Occipital lobe (tissue), 2 donors: ENCODE measurements around the gene RASEF. TPM values are rescaled to one million over a fixed set of nuclear protein-coding genes. Genes with fewer than 3 reads are reported as not detected.

Source experiments
- DNase-seq: peaks from one replicate; lab custom pipeline; 2025; lab: John Stamatoyannopoulos, UW
- total RNA-seq: library from RNA; depleted of rRNA; stranded (reverse); fragments of >200 nt; gene quantifications from one replicate; pipeline ENCODE4 v1.2.3, GENCODE V29; 2014

The RASEF gene
- total RNA-seq, 1 donor from 2014 or later, result 0.31 TPM

DNA sequence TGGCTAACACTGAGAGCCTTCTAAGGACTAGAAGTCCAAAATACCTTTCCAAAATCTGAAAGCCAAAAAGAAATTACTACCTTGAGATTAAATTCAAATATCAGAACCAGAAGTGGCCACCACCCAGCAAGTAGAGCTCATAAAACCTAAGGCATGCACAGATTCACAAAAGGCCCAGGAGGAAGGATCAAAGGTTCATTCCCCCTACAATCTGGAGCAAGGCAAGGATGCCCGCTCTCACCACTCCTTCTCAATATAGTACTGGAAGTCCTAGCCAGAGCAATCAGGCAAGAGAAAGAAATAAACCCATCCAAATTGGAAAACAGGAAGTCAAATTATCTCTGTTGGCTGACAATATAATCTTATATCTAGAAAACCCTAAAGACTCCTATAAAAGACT is 6.0 kb downstream of the RASEF start:
- no peak for DNase-seq

DNA sequence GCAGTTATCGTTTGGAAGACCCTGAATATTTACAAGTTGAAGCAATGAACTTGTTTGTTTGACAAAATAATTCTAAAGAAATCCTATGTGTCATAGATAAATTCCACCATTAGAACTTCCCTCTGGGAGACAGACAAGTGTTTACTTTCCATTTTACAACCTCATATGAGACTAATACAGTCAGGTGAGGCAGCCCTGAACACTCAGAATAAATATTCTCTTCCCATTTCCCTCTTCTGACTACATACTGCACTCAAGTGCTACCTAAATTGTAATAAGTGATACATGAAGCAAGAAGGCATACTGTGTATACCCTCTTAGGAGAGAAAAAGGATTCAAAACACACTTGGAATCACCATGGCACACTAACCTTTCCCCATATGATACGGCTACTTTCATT is 6.8 kb downstream of the RASEF start:
- DNase-seq, result no peak

DNA sequence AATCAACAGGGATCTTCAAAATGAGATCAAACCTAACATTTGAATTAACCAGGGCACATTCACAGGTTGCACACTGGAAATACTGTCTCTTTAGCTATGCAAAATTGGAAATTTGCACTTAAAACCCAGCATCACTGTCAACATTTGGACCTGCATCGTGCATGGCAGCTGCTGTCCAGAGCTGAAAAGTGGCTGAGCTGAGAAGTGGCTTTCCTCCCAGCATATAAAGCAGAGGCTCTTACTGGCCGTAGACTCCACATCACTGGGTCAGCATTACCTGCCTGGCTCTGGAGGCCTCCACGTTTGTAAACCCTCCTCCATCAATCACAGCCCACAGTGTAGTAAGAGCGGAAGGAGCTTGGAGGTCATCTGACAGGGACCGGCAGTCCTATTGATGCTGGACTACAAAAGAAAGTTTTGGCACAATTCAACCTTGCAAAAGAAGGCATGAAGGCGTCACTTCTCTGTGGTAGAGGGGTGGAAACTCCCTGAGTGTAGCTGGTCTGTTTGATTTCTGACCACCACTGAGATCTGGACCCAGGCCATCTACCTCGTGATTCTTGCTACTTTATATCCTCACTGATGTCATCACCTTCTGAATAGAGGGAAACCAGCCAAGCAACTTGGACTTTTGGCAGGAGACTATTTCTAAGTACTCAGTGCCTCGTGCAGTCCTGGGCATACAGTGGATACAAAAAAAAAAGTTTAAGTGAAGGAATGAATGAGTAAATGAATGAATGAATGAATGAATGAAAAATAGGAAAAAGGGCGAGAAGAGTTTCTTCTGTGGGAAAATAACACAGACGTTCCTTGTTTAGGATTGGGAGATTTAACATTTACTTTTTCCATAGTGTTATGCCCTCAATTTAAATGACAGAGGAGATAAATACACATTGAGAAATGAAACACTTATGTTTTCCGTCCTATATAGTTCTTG is 14.8 kb downstream of the RASEF start:
- no peak for DNase-seq

DNA sequence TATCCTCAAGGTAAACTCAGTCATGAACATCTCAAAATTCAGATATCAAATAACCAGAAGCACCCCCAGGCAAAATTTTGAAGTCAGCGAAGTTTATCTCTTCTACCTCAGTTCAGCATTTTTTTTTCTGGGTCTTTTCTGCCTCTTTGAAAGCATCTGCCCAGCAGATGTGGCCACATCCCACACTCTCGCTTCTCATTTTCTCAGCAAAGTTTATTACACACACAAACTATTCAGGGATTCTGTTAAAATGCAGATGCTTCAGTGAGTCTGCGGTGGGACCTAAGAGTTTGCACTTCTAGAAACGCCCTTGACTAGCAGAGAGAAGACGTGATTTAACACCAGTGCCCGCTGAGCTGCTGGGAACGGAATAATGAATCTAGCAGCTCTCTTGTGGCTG is 19.3 kb downstream of the RASEF start:
- no peak for DNase-seq

DNA sequence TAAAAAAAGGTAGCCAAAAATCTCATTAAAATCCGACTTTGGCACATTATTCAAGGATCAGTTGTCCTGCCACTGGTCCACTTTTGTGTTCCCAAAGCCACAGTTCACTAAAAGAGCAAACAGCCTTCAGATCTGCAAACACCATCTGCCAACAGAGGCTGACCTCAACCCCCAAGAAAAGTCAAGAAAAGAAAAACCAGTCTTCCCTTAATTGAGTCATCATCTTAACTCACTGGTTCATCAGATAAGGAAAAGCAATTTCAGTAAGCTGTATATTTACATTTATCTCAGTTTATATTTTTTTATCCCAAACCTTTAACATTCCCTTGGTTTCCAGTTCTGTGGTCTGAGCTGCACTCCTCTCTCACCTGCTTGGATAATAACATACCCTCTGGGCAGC is 21.2 kb downstream of the RASEF start:
- no peak for DNase-seq

DNA sequence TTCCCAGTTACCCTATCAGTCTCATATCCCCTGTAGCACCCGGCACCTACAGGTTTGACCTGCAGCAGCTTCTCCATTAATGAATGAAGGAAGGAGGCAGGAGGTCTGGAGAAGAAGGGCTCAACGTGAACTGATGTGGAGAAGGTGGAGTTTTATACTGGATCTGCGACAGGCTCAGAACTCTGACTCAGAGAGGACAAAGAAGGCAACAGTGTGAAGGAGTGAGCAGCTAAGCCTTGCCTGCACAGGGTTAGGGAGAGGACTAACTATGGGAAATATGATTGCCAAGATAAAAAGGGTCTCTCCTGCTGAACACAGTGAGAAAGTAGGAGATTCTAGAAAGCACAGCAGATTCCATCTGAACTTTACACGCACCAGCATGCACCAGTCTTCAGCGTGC is 23.6 kb downstream of the RASEF start:
- no peak for DNase-seq

DNA sequence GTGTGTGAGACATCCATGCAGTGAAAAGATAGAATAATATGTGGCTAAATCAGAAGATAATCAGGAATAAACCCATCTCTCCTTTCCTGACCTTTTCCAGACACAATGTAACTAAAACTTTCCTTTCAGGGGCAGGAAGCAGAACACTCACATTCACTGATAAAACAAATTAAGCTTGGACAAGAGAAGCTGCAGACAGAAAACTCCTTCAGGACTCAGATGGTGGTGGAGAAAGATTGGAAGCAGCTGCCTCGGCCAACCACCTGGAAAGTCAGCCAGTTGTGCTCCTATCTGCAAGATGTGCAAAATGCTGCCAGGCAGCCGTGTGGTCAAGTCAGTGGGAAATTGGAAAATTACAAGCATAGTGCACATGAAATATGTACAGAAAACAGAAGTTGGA is 26.9 kb downstream of the RASEF start:
- no peak for DNase-seq

DNA sequence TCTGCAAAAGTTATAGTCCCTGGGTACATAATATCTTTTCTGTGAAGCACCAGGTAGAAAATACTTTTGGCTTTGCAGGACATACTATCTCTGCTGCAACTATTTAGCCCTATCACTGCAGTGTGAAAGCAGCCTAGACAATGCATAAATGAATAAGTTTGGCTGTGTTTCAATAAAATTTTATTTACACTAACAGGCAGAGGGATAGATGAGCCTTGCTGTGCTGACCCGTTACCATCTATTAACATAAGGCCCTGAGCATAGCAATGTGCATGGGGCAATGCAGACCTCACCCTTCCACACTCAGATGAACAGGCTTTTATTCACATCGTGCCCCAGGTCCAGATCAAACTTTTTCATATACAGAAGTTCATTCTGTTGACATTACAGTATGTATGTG is 27.8 kb downstream of the RASEF start:
- DNase-seq, result no peak

DNA sequence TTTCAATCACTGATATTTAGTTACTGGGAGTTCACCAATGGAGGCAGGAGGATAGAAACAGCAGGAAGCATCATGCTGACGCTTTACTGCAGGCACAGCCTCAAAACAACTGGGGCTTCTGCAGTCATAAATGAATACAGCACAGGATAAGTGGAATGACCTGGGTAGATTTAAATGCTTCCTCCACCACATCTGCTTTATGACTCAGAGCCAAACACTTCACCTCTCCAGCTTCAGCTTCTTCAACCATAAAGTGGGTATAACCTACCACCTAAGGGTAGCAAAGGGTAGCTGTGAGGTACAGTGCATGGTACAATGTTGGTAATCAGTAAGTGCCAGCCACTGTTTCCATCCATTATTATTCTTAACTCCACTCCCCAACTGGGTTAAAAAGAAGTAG is 28.4 kb downstream of the RASEF start:
- no peak for DNase-seq

DNA sequence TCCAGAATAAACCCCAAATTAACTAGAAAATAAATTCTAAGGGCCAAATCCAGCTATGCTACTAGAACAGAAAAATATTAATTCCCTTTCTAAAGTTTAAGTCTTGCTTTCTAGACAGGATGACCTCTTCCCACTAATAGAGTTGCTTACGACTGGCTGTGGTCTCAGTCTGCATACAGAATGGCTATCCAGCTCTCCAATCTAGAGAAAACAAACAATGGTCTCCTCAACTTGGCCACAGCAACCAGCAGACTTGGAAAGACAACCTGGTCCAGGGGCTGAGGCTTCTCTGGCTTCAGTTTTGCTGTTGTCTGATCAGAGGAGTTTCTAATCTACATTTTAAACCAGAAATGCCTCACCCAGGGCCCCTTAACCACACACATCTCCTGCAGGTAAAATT is 28.9 kb downstream of the RASEF start:
- no peak for DNase-seq

DNA sequence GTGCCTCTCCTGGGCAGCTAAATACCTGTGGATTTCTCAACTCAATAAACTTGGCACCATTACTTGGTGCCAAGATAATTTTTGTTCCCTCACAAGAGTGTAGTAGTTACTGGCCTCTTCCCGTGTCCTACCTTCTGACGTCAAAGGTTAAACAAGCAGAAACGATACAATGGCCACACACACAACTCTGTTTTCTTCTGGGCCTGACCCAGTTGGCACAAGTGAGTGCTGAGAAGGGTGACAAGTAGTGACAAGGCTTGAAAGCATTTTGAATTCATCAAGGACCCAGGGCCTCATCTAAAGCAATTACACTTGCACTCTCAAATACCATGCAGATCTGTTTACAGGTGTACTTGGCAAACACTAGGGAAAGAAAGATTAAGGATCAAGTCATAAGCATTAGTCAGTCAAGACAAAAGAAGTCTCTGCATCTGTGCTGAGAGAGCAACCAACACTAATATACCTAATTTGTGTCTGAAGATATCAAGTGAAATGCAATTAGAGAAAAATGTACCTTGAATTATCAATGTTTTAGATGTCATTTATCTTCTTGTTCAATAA is 30.8 kb downstream of the RASEF start:
- no peak for DNase-seq

DNA sequence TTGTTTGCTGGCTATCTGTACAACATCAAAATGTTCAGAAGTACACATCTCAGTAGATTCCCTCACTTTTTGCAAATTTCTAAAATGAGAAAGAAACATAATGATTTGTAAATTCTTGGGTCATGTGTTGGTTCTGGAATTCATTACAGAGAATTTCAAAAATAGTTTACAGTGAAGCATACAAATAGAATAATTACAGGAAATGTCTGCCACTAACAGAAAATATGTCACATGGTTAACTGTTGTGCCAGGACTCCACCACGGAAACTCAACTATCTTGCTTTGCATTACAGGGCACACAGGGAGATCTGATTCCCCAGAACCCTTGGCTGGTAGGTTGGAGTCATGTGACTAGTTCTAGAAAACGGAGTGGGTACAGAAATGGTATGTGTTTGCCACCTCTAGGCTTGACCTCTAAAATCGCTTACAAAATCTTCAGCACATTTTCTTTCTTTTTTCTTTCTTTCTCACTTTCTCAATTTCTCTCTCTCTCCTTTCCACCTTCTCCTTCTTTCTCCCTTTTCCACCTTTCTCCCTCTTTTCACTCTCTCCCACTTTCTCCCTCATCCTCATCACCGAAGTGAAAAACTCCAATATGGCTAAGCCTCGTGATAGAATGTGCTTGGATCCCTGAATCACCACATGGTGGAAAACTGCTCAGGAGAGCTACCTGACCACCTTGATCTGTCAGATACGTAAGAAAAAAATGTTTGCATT is 32.4 kb downstream of the RASEF start:
- no peak for DNase-seq

DNA sequence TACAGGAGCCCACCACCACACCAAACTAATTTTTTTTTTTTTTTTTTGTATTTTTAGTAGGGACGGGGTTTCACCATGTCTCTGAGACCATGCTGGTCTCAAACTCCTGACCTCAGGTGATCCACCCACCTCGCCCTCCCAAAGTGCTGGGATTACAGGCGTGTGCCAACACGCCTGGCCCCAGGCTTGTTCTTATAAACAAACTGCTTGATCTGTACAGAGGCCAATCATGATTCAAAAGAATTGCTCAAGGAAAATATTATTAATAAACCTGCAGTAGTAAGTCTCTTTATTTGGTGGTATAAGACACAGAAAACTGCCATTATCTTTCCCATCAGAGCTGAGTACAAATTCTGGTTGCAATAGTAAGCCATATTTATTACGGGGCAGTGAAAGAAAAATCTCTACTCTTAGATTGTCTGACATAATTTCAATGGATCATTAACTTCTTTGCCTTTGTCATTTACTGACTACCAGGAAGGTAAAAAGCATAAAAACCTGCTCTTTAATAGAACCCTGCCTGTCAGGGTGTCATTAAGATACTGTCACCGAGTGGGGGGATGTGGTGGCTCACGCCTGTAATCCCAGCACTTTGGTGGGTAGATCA is 33.3 kb downstream of the RASEF start:
- no peak for DNase-seq

DNA sequence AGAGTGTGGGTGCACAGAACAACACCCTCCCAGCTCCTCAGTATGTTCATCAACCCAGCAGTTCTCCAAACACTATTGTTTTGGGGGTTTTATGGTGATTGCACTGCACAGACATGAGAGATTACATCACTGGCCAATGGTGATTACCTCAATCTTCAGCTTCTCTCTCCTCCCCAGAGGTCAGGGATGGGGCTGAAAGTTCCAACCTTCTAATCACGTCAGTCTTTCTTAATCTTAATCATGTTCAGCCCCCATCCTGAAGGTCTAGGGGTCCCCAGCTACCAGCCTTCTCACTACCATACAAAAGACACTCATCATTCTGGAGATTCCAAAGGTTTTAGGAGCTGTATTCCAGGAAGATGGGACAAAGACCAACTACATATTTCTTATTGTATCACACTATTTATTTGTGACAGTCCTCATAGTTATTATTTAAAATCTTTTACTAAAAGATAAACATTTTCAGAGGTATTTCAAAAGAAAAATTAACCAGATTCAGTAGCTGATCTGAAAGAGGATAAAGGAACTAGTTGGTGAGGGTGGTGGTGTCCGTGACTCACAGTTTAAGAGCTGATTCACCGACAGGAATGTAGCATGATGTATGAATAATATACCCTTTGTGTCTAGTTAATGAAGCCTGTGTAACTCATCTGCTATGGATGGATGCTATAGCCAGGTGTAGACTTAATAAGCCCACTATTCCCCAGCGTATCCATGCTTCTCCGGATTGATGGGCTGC is 35.6 kb downstream of the RASEF start:
- DNase-seq, result no peak

DNA sequence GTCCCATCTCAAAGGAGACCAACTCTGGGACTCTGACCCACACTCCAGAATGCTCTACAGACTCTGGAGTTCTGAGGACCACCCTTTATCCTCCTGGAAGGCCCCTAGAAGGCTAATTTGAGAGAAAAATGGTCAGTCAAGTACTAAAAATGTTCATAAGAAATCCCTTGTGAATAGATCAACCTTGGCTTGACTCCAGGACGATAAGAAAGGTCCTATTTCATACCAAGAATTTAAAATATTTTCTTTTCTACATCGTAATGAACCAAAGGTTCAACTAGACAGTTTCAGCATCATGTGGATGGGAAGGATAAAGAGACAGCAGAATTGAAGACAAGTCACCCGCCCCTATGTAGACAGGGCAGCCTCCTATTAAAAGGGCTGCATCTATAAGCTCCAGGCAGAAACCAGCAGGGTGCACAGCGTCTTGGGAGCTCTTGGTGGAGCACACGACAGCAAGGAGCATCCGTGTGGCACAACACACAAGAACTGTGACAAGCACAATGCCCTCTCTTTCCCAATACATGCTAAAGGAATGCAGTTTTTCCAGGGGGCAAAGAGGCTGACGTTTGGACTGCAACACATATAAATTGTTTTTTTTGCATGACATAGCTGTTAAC is 38.3 kb downstream of the RASEF start:
- no peak for DNase-seq

DNA sequence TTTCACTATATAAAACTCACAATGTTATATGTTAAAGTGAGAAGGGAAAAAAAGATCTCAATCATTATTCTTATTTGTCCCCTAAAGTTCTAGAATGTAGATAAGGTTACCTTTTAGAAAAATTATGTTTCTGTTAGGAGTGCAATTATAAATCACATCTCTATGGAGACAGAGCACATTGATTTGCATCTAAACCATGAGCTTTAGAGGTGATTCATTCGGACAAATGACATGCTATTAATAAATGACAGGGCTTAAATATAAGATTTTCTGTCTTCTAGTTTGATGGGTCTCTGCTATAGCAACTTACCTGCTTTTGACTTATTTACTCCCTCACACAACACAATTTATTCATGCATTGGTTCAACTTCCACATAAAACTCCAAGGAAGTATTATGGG is 39.8 kb downstream of the RASEF start:
- no peak for DNase-seq

DNA sequence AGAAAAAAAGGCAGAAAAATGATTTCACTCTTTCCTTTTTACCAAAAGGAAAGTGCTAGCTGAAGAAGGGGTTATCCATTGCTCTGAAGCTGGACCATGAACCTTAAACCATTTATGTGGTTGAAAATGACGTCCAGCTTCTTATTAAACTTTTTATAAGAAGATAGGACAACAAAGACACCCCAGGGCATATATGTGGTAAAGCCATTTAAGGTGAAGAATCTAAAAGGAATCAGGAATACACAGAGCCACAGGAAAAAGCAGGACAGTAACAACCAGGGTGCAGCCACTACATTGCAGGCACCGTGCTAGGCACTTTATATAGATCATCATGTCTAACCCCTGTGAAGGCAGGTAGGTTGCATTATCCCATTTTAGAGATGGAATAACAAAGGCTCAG is 42.1 kb downstream of the RASEF start:
- DNase-seq, result no peak

DNA sequence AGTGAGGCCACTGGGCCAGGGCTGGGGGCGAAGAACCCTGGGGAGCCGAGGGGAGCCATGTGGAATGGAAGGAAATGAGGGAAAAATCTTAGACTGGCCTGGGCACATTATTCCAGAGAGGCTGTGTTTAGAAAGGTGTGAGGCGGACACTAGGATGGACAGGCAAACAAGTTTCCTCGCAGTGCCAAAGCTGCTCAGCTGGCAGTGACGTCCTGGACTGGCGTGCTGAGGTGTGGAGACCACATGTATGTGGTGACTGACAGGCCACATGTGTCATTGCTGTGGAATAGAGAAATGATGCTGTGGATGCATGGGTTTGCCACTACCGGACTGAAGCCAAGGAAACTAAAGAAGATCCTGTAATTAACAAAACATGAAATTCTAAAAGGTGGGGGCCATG is 42.6 kb downstream of the RASEF start:
- DNase-seq, result no peak

DNA sequence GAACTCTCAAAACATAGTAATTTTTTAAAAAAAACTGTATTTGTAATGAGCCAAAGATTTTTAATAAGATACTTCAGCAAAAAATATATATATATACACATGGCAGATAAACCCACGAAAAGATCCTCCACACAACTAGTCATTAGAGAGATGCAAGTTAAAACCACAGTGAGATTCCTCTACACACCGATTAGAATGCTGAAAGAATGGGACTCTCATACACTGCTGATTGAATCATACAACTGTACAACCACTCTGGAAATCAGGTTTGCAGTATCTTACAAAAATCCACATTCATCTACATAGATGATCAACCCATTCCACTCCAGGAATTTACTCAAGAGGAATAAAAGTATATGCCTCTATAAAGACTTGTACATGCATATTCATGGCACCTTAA is 43.7 kb downstream of the RASEF start:
- no peak for DNase-seq

DNA sequence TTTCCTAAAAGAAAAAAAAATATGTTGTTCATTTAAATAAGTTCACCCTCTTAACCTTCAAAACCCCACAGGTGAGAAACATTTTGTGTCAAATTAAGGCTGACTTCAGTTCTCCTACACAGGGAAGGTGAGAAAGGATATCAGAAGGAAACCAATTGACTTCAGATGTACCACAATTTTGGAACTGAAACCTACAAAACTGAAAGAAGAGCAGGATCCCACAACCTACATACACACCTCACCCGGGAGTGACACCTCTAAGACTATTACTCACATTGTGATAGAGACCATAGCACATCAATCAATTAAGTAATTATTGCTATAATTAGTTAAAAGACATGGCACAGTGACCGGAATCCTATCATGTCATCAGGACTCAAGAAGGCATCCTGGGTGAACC is 47.0 kb downstream of the RASEF start:
- no peak for DNase-seq
